Stimulated activated CD4-positive, alpha-beta T cell treated with anti-CD3 and anti-CD28 coated beads, Interleukin-4, amount 100 ng/mL, for 24 hours (primary cell): Measurements from ENCODE around the gene SH3RF1.

Experiments
- DNase-seq: peaks from one replicate; pipeline ENCODE4 v3.0.0-alpha.2; 2020

SH3RF1 gene

DNA sequence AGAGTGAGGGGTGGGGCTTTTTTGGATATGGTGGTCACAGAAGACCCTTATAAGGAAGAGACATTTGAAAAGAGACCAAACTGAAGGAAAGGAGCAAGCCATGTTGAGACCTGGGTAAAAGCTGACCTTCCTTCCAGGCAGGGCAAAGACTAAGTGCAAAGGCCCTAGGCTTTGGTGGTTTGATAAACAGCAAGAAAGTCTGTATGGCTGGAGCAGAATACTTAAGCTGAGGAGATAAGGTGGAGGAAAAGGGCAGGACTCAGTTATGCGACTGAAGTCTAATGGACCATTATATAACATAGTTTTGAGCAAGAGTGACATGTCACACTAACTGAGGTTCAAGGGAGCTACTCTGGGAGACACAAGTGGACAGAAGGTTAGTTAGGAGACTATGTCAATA lies 20.0 kb downstream of the SH3RF1 start:
- no peak for DNase-seq

GRCh38 chr4:169249999-169250398 lies 20.8 kb downstream of the SH3RF1 start:
- DNase-seq, result no peak

DNA sequence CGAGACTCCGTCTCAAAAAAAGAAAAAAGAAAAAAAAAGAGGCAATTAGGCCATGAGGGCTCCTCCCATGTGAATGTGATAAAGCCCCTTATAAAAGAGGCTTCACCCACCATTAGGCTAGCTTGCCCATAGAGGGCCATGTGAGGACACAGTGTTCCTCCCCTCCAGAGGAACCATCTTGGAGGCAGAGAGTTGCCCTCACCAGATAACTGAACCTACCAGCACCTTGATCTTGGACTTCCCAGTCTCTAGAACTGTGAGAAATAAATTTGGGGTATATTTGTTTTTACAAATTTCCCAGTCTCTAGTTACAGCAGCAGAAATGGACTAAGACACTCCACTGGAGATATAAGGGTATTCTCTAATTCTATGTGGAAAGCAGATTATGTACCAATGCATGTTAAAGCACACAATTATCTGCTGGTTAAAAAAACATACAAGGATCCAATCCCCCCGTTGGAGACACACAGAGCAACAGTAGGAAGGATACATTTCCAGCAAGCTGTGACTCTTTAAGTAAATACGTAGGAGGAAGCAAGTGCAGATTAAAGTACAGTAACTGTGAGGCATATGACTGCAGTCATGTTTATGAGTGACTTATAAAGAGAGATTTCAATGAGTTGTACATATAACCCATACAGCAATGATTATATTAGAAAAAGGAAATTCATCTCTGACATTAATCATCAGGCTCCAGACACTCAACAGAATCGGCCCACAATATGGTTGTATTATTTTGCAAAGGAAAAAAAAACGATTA lies 21.4 kb downstream of the SH3RF1 start:
- no peak for DNase-seq

- DNase-seq, result no peak
Observed at GRCh38 chr4:169248645-169249044, 22.1 kb downstream of the SH3RF1 start.

DNA sequence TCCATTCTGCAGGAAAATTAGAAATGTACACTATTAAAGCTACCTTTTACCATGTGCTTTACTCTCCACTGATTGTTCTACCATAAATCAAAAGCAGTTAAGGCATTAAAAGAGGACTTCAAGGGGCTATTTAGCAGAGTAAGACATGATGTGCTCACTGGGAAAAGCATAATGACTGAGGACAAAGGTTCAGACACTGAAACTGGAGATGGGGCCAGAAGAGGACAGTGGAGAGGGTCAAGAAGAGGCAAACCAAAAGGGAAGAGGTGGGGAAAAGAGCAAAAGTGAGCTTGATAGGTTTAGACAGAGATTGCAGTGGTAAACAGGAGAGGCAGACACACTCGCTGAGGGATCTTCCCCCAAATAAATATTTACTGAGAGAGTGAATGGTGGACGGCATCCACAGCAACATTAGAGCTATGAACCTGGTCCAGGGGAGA lies 23.8 kb downstream of the SH3RF1 start:
- DNase-seq, result no peak

- DNase-seq, result no peak
Observed at GRCh38 chr4:169246279-169246678, 24.5 kb downstream of the SH3RF1 start.

DNA sequence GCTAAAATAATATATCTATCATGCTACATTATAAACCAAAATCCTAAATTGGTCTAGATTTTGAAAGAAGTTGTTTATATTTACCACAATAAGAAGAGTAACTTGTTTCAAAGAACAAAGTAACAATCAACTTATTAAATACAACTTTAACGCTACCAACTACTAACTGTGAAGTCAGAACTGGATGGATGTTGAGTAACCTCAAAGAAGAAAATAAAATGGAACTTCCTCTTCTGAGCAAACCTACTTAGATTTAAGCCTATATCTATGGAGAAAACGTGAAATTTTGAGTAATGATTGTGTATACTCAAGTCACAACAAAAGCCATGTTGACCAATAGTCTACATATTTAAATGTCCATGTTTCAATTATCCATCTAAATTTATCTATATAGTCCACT lies 25.7 kb downstream of the SH3RF1 start:
- DNase-seq, result no peak

GRCh38 chr4:169243825-169244609 lies 26.7 kb downstream of the SH3RF1 start:
- DNase-seq, result no peak

GRCh38 chr4:169241464-169241863 lies 29.3 kb downstream of the SH3RF1 start:
- DNase-seq, result no peak

GRCh38 chr4:169239221-169239905 lies 31.4 kb downstream of the SH3RF1 start:
- DNase-seq, result no peak

DNA sequence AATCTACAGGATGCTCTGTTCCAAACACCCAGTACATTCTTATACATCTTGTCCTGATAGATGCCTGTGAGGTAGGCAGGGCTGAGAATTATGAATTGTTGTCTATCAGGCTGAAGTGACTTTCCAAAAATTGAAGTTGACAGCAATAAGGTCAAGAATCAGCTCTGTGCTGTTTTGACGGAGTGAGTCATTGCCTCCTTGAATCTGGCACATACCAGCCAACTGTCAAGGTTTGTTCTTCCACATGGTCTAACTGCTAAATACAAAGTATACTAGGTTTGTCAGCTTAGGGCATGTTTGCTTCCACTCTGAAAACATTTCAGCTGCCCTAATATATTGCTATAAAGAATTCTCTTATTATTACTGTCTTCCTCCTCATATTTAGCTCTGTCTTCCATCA lies 32.3 kb downstream of the SH3RF1 start:
- no peak for DNase-seq

GRCh38 chr4:169236873-169237626 lies 33.7 kb downstream of the SH3RF1 start:
- DNase-seq, result no peak

DNA sequence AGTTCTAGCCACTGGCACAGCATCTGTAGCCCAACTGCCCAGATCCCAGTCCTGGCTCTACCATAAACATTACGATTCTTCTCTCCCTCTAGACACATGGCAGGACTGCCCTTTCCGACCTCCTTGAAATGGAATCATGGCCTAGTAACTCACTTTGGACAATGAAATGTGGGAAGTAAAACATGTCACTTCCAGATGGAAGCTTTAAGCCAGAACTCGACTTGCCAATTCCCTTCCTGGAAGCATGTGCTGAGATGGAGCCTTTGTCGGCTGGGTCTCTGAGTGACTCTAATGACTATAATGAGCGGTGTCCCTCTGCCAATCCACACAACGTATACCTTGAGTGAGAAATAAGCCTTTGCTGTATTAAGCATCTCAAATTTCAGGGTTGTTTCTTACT lies 34.7 kb downstream of the SH3RF1 start:
- no peak for DNase-seq

- DNase-seq, result no peak
Observed at GRCh38 chr4:169234137-169234855, 36.5 kb downstream of the SH3RF1 start.

- no peak for DNase-seq
Observed at GRCh38 chr4:169233691-169234090, 37.1 kb downstream of the SH3RF1 start.

GRCh38 chr4:169231647-169232262 lies 39.0 kb downstream of the SH3RF1 start:
- no peak for DNase-seq

DNA sequence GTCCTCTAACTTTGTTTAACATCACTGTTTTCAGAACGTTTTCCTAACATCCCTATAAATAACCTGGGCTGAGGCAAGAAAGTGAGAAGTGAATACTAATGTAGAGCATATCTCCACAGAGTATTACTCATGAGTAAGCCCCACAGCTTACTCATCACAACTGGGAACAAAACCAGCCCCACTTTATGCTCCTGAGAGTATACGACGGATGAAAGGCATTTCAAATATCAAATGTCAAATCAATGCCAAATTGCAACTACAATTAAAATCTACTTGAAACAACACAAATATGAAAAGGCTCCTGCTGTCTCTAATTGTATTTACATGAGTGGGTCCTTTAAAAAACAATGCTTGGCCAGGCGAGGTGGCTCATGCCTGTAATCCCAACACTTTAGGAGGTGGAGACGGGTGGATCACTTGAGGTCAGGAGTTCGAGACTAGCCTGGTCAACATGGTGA lies 41.2 kb downstream of the SH3RF1 start:
- DNase-seq, result no peak

DNA sequence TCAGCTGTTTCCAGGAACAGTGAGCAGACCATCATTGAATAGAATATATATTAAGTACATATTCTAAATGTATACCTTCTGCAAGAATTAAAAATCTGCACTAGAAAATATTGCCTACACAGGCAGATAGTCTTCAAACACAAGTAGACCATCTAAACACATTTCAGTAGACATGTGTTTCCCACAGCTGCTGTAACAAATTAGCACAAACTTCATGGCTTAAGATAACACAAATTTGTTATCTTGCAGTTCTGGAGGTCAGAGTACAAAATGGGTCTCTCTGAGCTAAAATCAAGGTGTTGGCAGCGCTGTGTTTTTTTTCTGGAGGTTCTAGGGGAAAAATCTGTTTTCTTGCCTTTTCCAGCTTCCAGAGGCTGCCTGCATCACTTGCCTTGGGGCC lies 42.7 kb downstream of the SH3RF1 start:
- DNase-seq, result no peak

DNA sequence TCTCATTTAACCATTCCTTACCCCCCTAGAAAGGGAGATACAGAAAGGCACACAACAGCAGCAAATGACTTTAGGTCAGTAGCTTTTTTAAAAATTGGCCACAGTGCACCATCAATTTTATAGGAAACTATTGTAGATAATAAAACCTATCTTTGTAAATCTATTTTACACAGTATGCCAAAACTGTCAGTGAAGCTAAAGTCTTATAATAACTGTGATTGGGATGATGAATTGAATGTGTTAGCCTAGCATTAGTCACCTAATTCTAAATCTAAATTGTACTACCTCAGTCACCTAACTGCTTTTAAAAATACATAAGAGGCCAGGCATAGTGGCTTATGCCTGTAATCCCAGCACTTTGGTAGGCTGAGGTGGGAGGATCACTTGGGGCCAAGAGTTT lies 44.2 kb downstream of the SH3RF1 start:
- DNase-seq, result no peak

DNA sequence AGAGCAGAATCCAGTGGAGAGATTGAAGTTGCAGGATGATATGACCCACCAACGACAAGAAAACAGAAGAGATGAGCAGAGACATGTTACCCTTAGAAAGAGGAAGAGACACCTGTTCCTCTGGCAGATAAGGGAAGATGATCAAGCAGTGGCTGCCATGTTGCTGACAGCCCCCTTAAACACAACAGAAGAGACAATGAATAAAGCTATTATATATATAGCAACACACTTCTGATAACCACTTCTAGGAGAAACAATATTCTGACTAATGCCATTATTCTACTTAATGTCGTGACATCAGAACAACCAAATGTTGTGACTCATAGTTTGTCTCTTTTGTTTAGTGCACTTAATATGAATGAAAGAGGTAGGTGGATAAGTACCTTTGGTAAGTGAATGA lies 44.9 kb downstream of the SH3RF1 start:
- no peak for DNase-seq

DNA sequence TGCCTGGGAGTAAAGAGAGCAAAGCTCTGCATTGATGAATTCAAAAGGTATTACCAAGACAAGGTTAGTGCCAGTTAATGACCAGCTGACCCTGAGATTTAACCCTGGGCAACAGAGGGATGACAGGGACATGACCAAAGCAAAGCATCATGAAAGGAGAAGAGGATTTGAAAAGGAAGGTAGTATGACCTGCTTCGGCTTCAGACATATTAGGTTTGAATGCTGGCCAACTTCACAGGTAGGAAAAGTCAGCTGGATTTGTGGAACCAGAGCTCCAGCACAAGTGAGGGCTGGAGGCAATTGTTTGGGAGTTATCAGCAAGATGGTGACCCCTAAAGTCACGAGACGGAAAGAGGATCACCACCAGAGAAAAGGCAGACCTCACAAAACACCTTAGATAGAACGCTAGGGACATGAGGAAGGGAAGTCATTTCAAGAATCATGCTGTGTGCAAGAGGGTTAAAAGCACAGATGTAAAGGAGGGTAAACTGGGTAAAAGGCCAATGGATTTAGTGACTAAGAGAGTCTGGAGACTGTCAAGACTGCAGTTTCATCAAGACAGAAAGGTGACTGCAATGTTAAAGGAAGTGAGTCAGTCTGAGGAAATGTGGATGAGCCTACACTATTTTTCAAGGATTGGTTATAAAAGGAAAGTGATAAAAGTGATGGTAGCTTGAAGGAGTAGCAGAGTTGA lies 45.6 kb downstream of the SH3RF1 start:
- no peak for DNase-seq
